ENCODE measurements around the gene TIMM21. TPM values are rescaled to one million over a fixed set of nuclear protein-coding genes. Genes with fewer than 3 reads are reported as not detected.

Gene TIMM21
- total and polyA plus RNA-seq, 9 of the 15 experiments (the other 6 are each of a cell fraction or from before 2014, with no cell fraction given), result 54.7 to 229 (median 83.3) TPM

DNA sequence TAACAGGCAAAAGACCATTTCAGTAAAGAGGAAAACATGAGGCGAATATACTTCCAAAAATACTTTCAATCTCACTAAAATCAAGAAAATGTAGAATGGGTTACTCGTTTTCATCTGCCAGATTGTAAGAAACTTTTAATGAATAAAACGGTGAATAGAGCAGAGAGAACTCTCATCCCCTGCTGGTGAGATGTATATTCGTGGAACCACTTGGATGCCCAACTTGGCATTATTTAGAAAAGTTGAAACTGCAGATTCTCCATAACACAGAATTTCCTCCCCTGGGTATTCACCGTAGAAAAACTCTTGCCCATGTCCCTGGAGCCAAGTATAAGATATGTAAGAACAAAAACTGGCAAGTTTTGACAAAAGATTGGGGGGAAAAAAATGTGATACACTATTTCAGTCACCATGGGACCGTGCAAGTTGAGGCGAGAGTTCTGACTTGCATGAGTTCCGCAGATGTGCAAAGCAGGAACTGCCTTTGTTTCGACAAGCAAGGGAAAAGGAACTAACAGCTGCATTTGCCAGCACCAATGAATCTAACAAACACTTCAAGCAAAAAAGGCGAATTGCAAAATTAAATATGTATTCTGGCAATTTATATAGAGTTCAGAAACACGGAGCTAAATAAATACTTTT, 14.8 kb downstream of the TIMM21 start:
- H3K27me3 ChIP-seq (ENCODE audit: control insufficient read depth in 2 of 2, insufficient read depth in 2 of 2, low read length in 2 of 2), result no peaks in the 10 kb centered on the region
- no peak overlapping the region for H3K9ac ChIP-seq (ENCODE audit: insufficient read depth in 1 of 2, low read depth in 2 of 2, low read length in 2 of 2)
- peaks cover 37% of the 10 kb centered on the region; the same call in 2 of the 3 replicates for H3K36me3 ChIP-seq (ENCODE audit: control insufficient read depth, insufficient read depth, low read length)
- DNase-seq (ENCODE audit: extremely low read depth in 1 of 4, low spot score in 3 of 4) (no peak), ATAC-seq (no peak), FAIRE-seq (no peak)
- CTCF ChIA-PET (ENCODE audit: low intra/inter-chr PET ratio), result no interaction called here
- WGBS (ENCODE audit: insufficient coverage, low coverage, missing lambda C conversion rate), result 75% methylated on average over 11 of the region's 11 CpGs
- no TSS peak for BruUV-seq (replicated peaks)
- no peaks in the 10 kb centered on the region for H3K79me2 ChIP-seq (ENCODE audit: control insufficient read depth, insufficient read depth, low read length)
- H3K4me3 ChIP-seq, result no peak overlapping the region
- H3K27ac ChIP-seq (ENCODE audit: extremely low read depth, low read depth, low read length), result no peak overlapping the region
- no peak overlapping the region for H3K4me2 ChIP-seq (ENCODE audit: insufficient read depth, low read length)
- TF ChIP-seq, protein P1, sequence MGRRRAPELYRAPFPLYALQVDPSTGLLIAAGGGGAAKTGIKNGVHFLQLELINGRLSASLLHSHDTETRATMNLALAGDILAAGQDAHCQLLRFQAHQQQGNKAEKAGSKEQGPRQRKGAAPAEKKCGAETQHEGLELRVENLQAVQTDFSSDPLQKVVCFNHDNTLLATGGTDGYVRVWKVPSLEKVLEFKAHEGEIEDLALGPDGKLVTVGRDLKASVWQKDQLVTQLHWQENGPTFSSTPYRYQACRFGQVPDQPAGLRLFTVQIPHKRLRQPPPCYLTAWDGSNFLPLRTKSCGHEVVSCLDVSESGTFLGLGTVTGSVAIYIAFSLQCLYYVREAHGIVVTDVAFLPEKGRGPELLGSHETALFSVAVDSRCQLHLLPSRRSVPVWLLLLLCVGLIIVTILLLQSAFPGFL (CRISPR knock-in tag; IDR thresholded peaks at IDR 0.05), result no peak
- TF ChIP-seq SNAPC5 (CRISPR knock-in tag; IDR thresholded peaks at IDR 0.05), result no peak
- TF ChIP-seq ZC3H4 (CRISPR knock-in tag; IDR thresholded peaks at IDR 0.05; ENCODE audit: borderline replicate concordance), result no peak
- no peak for TF ChIP-seq RBM22 (IDR thresholded peaks at IDR 0.05; ENCODE audit: low read depth, low read length, poor library complexity, severe bottlenecking)
- no peak for TF ChIP-seq HMG20B (CRISPR knock-in tag; IDR thresholded peaks at IDR 0.05)
- TF ChIP-seq KLF13 (tag; IDR thresholded peaks at IDR 0.05; ENCODE audit: borderline replicate concordance, low read depth), result no peak
- TF ChIP-seq, protein P2, sequence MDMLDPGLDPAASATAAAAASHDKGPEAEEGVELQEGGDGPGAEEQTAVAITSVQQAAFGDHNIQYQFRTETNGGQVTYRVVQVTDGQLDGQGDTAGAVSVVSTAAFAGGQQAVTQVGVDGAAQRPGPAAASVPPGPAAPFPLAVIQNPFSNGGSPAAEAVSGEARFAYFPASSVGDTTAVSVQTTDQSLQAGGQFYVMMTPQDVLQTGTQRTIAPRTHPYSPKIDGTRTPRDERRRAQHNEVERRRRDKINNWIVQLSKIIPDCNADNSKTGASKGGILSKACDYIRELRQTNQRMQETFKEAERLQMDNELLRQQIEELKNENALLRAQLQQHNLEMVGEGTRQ (CRISPR knock-in tag; IDR thresholded peaks at IDR 0.05), result no peak
- TF ChIP-seq, protein P3, sequence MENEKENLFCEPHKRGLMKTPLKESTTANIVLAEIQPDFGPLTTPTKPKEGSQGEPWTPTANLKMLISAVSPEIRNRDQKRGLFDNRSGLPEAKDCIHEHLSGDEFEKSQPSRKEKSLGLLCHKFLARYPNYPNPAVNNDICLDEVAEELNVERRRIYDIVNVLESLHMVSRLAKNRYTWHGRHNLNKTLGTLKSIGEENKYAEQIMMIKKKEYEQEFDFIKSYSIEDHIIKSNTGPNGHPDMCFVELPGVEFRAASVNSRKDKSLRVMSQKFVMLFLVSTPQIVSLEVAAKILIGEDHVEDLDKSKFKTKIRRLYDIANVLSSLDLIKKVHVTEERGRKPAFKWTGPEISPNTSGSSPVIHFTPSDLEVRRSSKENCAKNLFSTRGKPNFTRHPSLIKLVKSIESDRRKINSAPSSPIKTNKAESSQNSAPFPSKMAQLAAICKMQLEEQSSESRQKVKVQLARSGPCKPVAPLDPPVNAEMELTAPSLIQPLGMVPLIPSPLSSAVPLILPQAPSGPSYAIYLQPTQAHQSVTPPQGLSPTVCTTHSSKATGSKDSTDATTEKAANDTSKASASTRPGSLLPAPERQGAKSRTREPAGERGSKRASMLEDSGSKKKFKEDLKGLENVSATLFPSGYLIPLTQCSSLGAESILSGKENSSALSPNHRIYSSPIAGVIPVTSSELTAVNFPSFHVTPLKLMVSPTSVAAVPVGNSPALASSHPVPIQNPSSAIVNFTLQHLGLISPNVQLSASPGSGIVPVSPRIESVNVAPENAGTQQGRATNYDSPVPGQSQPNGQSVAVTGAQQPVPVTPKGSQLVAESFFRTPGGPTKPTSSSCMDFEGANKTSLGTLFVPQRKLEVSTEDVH (IDR thresholded peaks at IDR 0.05; ENCODE audit: low read depth, partially characterized antibody), result no peak
- no peak for TF ChIP-seq ETS2 (tag; IDR thresholded peaks at IDR 0.05; ENCODE audit: borderline replicate concordance, poor library complexity, severe bottlenecking)
- in situ Hi-C loops (cut with MboI) (no loop called here), intact Hi-C loops (cut with micrococcal nuclease) (no loop called here)
- no peaks in the 10 kb centered on the region; the same call in 1 of the 2 replicates for H4K20me1 ChIP-seq (replicated peaks; ENCODE audit: control insufficient read depth, insufficient read depth, low read length)
- H3K4me1 ChIP-seq (replicated peaks in 1 of 2; ENCODE audit: control insufficient read depth in 2 of 2, insufficient read depth in 2 of 2, low read length in 2 of 2), result no peaks in the 10 kb centered on the region
- POLR2A ChIA-PET, result interaction anchor here (1.1 kb wide), 1 partner anchor 10 kb away, joined by 3 read pairs; no protein-coding TSS in a partner anchor
- no peaks in the 10 kb centered on the region for H3K9me3 ChIP-seq (replicated peaks; ENCODE audit: control insufficient read depth, insufficient read depth, low read depth, low read length)
- H3K9me1 ChIP-seq (ENCODE audit: control insufficient read depth, insufficient read depth, low read length), result no peaks in the 10 kb centered on the region
- no peak overlapping the region for H2AFZ ChIP-seq (ENCODE audit: low read depth, low read length)

Measured in K562 (cell line).